ENCODE measurements around the gene RBMS1. TPM values are rescaled to one million over a fixed set of nuclear protein-coding genes. Genes with fewer than 3 reads are reported as not detected.

The RBMS1 gene
- total RNA-seq, 1 donor from 2014 or later: 28.4 TPM

- DNase-seq (ENCODE audit: low read depth, low spot score): no peak
- Mint-ChIP-seq H3K9me3 (no peaks in the 10 kb centered on the region), H3K27me3 (ENCODE audit: low read depth) (no peaks in the 10 kb centered on the region), H3K27ac (ENCODE audit: unreplicated experiment) (no peak overlapping the region), H3K36me3 (ENCODE audit: low read depth) (peaks cover 28% of the 10 kb centered on the region), H3K4me3 (no peak overlapping the region), H3K4me1 (peaks cover 6% of the 10 kb centered on the region)
- TF ChIP-seq CTCF (conservative IDR thresholded peaks at IDR 0.05): no peak
These were observed 192.2 kb downstream of the RBMS1 start for GRCh38 chr2:160301420-160301819.

GRCh38 chr2:160300203-160300602 is 193.4 kb downstream of the RBMS1 start:
- H3K4me1 Mint-ChIP-seq: peaks cover 11% of the 10 kb centered on the region
- no peaks in the 10 kb centered on the region for H3K27me3 Mint-ChIP-seq (ENCODE audit: low read depth)
- no peak for TF ChIP-seq CTCF (conservative IDR thresholded peaks at IDR 0.05)
- no peaks in the 10 kb centered on the region for H3K9me3 Mint-ChIP-seq
- no peak overlapping the region for H3K27ac Mint-ChIP-seq (ENCODE audit: unreplicated experiment)
- H3K36me3 Mint-ChIP-seq (ENCODE audit: low read depth): peaks cover 28% of the 10 kb centered on the region
- no peak overlapping the region for H3K4me3 Mint-ChIP-seq
- DNase-seq (ENCODE audit: low read depth, low spot score): no peak

DNA sequence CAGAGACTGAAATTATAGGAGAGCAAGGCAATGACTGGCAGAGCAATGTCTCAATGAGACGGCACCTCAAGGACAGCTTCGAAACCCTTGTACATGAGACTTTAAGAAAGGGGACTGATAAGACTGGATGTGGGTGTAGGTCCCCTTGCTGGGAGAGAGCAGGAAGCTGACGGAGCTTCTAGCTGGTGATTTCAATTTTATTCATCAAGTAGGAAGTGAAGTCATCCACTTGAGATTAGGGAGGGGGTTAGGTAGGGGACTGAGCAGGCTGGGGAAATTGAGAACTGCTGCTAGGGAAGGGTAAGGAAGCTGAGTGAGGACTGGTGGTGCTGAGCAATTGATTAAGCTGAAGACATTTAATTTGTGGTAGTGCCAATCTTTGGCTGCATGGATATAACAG is 194.1 kb downstream of the RBMS1 start:
- Mint-ChIP-seq H3K9me3 (no peaks in the 10 kb centered on the region), H3K27ac (ENCODE audit: unreplicated experiment) (peak overlapping the region; percentile 20), H3K4me3 (no peak overlapping the region), H3K36me3 (ENCODE audit: low read depth) (peaks cover 28% of the 10 kb centered on the region), H3K4me1 (peaks cover 13% of the 10 kb centered on the region), H3K27me3 (ENCODE audit: low read depth) (no peaks in the 10 kb centered on the region)
- no peak for DNase-seq (ENCODE audit: low read depth, low spot score)
- no peak for TF ChIP-seq CTCF (conservative IDR thresholded peaks at IDR 0.05)

DNA sequence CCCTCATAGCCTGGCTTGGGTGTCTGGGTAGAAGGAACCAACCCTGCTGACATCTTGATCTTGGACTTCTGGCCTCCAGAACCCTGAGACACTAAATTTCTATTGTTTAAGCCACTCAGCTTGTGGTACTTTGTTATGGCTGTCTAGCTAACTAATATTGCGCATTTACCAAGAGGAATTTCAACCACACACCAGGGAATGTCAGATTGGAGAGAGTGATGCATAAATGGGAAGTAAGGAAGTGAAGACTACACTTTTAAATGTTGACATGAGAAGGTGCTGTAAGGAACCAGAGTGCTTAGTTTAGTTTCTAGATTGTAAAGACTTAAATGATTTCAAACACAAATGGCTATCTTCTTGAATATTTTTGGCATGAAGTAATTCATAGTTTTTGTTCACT is 194.6 kb downstream of the RBMS1 start:
- H3K27me3 Mint-ChIP-seq (ENCODE audit: low read depth): no peaks in the 10 kb centered on the region
- H3K4me1 Mint-ChIP-seq: peaks cover 12% of the 10 kb centered on the region
- no peak overlapping the region for H3K27ac Mint-ChIP-seq (ENCODE audit: unreplicated experiment)
- DNase-seq (ENCODE audit: low read depth, low spot score): no peak
- H3K9me3 Mint-ChIP-seq: no peaks in the 10 kb centered on the region
- peaks cover 27% of the 10 kb centered on the region for H3K36me3 Mint-ChIP-seq (ENCODE audit: low read depth)
- H3K4me3 Mint-ChIP-seq: no peak overlapping the region
- TF ChIP-seq CTCF (conservative IDR thresholded peaks at IDR 0.05): no peak

DNA sequence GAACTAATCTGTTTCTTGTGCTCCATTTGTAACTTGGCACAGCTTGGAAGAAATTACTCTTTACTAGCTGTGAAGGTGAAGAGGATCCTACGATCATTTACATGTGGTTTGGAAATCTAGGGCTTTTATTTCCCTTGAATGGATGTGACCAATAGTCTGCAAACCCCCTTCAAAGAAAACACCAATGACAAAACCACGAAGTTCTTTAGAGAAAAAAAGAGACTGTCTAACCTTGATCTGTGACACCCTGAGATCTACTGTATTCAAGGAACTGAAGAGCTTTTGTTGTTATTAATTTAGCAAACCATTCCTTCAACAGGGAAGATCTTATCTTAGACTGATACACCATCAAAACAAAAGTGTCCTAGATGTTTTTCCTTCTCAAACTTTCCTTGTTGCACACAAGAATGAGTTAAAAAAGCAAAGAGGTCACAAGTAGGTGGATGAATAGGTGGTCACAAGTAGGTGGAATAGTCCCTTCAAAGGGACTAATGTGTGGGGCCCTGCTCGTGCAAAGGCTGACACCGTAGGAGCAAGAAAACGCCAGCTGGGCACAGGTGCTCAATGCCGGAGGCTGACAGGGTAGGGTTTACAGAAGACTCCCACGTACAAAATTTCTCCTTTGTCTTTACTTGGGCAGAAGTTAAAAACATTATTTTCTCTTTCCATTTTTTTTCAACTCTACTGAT is 197.9 kb downstream of the RBMS1 start:
- no peaks in the 10 kb centered on the region for H3K27me3 Mint-ChIP-seq (ENCODE audit: low read depth)
- no peak overlapping the region for H3K4me3 Mint-ChIP-seq
- peaks cover 17% of the 10 kb centered on the region for H3K36me3 Mint-ChIP-seq (ENCODE audit: low read depth)
- peaks cover 21% of the 10 kb centered on the region for H3K4me1 Mint-ChIP-seq
- DNase-seq (ENCODE audit: low read depth, low spot score): no peak
- no peaks in the 10 kb centered on the region for H3K9me3 Mint-ChIP-seq
- no peak overlapping the region for H3K27ac Mint-ChIP-seq (ENCODE audit: unreplicated experiment)
- no peak for TF ChIP-seq CTCF (conservative IDR thresholded peaks at IDR 0.05)
